Heart right ventricle (tissue), 16 donors: ENCODE data around the gene TMEM132D. TPM values are rescaled to one million over a fixed set of nuclear protein-coding genes. Genes with fewer than 3 reads are reported as not detected.

ENCODE experiments used
- ATAC-seq, 8 donors: fragments of 200-7000 bp; cut with Tn5 transposase; one replicate each; pipeline ENCODE4 v1.9.1; 2020; ENCODE audit warnings: mild to moderate bottlenecking in 8 of 8, moderate library complexity in 8 of 8, moderate number of reproducible peaks in 1 of 8
- DNase-seq, 2 donors: peaks; one replicate each; pipeline ENCODE4 v3.0.0-alpha.2; 2020
- H3K27ac ChIP-seq, 10 donors: fragments of 200-600 bp; sonication (generic) in 2 of 10; one replicate each; pipeline versions ENCODE4 v1.5.0 to v1.8.0; 2020 to 2022; ENCODE audit warnings: mild to moderate bottlenecking in 3 of 10
- H3K27me3 ChIP-seq, 7 donors: fragments of 200-600 bp; one replicate each; pipeline ENCODE4 v1.8.0; 2021 to 2022; ENCODE audit warnings: mild to moderate bottlenecking in 2 of 7
- H3K36me3 ChIP-seq, 9 donors: fragments of 200-600 bp; sonication (generic) in 1 of 9; one replicate each; pipeline versions ENCODE4 v1.5.0 to v1.8.0; 2020 to 2022; ENCODE audit warnings: mild to moderate bottlenecking in 2 of 9
- H3K4me1 ChIP-seq, 9 donors: fragments of 200-600 bp; sonication (generic) in 1 of 9; one replicate each; pipeline versions ENCODE4 v1.5.0 to v1.8.0; 2020 to 2022; ENCODE audit warnings: mild to moderate bottlenecking in 4 of 9
- H3K4me3 ChIP-seq, 10 donors: fragments of 200-600 bp; sonication (generic) in 2 of 10; one replicate each; pipeline versions ENCODE4 v1.5.0 to v1.8.0; 2020 to 2022; ENCODE audit warnings: mild to moderate bottlenecking in 7 of 10, moderate library complexity in 2 of 10
- H3K9me3 ChIP-seq, 11 donors: fragments of 200-600 bp in 10 of 11; sonication (generic) in 2 of 11; one replicate each; pipeline versions ENCODE4 v1.5.0 to v1.8.0; 2013 to 2022; ENCODE audit warnings: mild to moderate bottlenecking in 2 of 11, control low read depth in 1 of 11, moderate library complexity in 1 of 11
- CTCF ChIP-seq, 9 donors: fragments of 200-600 bp; sonication (generic) in 2 of 9; IDR thresholded peaks; one replicate each; pipeline versions ENCODE4 v1.5.0 to v1.8.0; 2021 to 2022; ENCODE audit warnings: antibody characterized with exemption in 9 of 9, mild to moderate bottlenecking in 5 of 9, moderate library complexity in 1 of 9
- WGBS, 2 donors: extraction: QIAGEN DNeasy Blood & Tissue Kit; methylation state at CpG; one replicate each; pipeline ENCODE4 v1.1.7; 2013; ENCODE audit warnings: inconsistent platforms in 1 of 2; 5-methylcytosine and 5-hydroxymethylcytosine counted together
- intact Hi-C, 10 donors: fragments of 100-400 bp; cut with DNase I; formaldehyde crosslinking; loops; one replicate each; pipeline versions ENCODE4 v1.11.1 to v1.14.2; 2022
- polyA plus RNA-seq, 2 donors: library from polyadenylated mRNA; stranded (reverse); fragments of 200-250 nt; gene quantifications; one replicate each; pipeline ENCODE4 v1.2.3, GENCODE V29; 2013
- total RNA-seq, 10 donors: library from RNA; stranded (reverse); fragmentation: NEBNext Ultra II Directional in 3 of 10; extraction: Animal tissue kit (Norgen Biotek cat#: 25700) in 3 of 10; gene quantifications; one replicate each; pipeline versions ENCODE4 v1.2.1 to v1.2.4, GENCODE V29; 2021 to 2023
- donor health status: Arrhythmogenic right ventricular cardiomyopathy.
- donor health status: ischemic (EF 13 %, LVEDD 7.1; RV severe dilation, severe dysfunction).
- donor health status: healthy with polysubstance abuse.
- donor health status: DM: no; HTN: yes; CAD: no.
- donor health status: DM: no; HTN: no; CAD: no.
- donor health status: ischemic (EF 25% LVEDD 6.9; RV normal size, moderate dysfunction).
- donor health status: ischemic (EF 25% LVEDD 5.7; RV mildly dilated, moderate dysfunction).
- donor health status: healthy.
- donor health status: DM: yes; HTN: yes; CAD: no.
- donor health status: Ischemic cardiomyopathy.
- donor health status: ischemic (EF 35%, LVEDD 5.7; RV mildly dilated, moderate dysfunction).
- donor health status: nonischemic (EF 11% LVEDD 7.7; RV severe dilation, severe dysfunction).
- donor health status: DM: yes; HTN: yes; CAD: no.
- donor health status: PGD.
- donor health status: ischemic (EF 29% LVEDD 5.4; RV normal size, mild dysfunction).
- donor health status: nonischemic (EF 23%, LVEDD 6.1; RV moderate dilation, normal function).

The TMEM132D gene
- total and polyA plus RNA-seq, 12 donors, result not detected

- Histone ChIP-seq H3K4me3 (no peak overlapping the region), H3K27ac (no peak overlapping the region), H3K27me3 (peaks cover 6 to 66% (median 35%) of the 10 kb centered on the region in 7 donors), H3K36me3 (no peaks in the 10 kb centered on the region), H3K4me1 (no peaks in the 10 kb centered on the region), H3K9me3 (no peaks in the 10 kb centered on the region)
- no peak for TF ChIP-seq CTCF (IDR thresholded peaks at IDR 0.05)
- WGBS, 2 donors, result 78 to 86% methylated on average over 22 of the region's 22 CpGs
- no peak for DNase-seq
- ATAC-seq, result no peak
- intact Hi-C loops, result loop anchor here in 8 of 10 donors (5.0 to 10.0 kb wide), 6 partner anchors 1127 to 1655 kb away; partner anchors contain the start of gene TMEM132C (in 2 of the 8)
Observed at GRCh38 chr12:129909051-129910020, 5.5 kb upstream of the TMEM132D start.

- Histone ChIP-seq H3K36me3 (no peaks in the 10 kb centered on the region), H3K4me3 (no peak overlapping the region), H3K27me3 (peaks cover 11 to 74% (median 51%) of the 10 kb centered on the region in 7 donors), H3K4me1 (no peaks in the 10 kb centered on the region), H3K9me3 (no peaks in the 10 kb centered on the region), H3K27ac (no peak overlapping the region)
- TF ChIP-seq CTCF (IDR thresholded peaks at IDR 0.05), result no peak
- no peak for ATAC-seq
- DNase-seq, result no peak
- WGBS, 2 donors, result 1 to 2% methylated on average over 92 to 93 of the region's 93 CpGs
- intact Hi-C loops, result loop anchor here in 2 of 10 donors (10.0 kb wide), 2 partner anchors 1639 to 1649 kb away; partner anchors contain the start of gene TMEM132C (in 1 of the 2)
Observed at GRCh38 chr12:129903092-129903945, 506 bp downstream of the TMEM132D start.

- ATAC-seq, result no peak
- Histone ChIP-seq H3K4me3 (no peak overlapping the region), H3K36me3 (no peaks in the 10 kb centered on the region), H3K27me3 (peaks cover 11 to 69% (median 51%) of the 10 kb centered on the region in 7 donors), H3K27ac (no peak overlapping the region), H3K9me3 (no peaks in the 10 kb centered on the region), H3K4me1 (no peaks in the 10 kb centered on the region)
- no peak for TF ChIP-seq CTCF (IDR thresholded peaks at IDR 0.05)
- intact Hi-C loops, result loop anchor here in 2 of 10 donors (10.0 kb wide), 2 partner anchors 1638 to 1648 kb away; partner anchors contain the start of gene TMEM132C (in 1 of the 2)
- DNase-seq, result no peak
- WGBS, 2 donors, result 3% methylated on average over 19 of the region's 19 CpGs
Observed at GRCh38 chr12:129902371-129903091, 1.3 kb downstream of the TMEM132D start.
